WI38 (cell line): Measurements from ENCODE around the gene CABLES2.

Experiments used
- H3K4me3 ChIP-seq: 2 replicates; pipeline ENCODE4 v1.5.1; 2011; ENCODE audit warnings: low read depth, mild to moderate bottlenecking, control low read depth, low read length
- CTCF ChIP-seq: IDR thresholded peaks from 2 replicates; pipeline ENCODE4 v1.5.1; 2012; ENCODE audit warnings: low read depth, mild to moderate bottlenecking, control low read depth, low read length

CABLES2 gene

GRCh38 chr20:62361799-62362589 lies 45.1 kb downstream of the CABLES2 start:
- no peak for TF ChIP-seq CTCF
- H3K4me3 ChIP-seq = no peak overlapping the region

- no peak for TF ChIP-seq CTCF
- no peak overlapping the region for H3K4me3 ChIP-seq
Measured at GRCh38 chr20:62360854-62361798, 46.0 kb downstream of the CABLES2 start.

- TF ChIP-seq CTCF = no peak
- H3K4me3 ChIP-seq = no peak overlapping the region
Measured at GRCh38 chr20:62359491-62360121, 47.5 kb downstream of the CABLES2 start.

- no peak for TF ChIP-seq CTCF
- H3K4me3 ChIP-seq = no peak overlapping the region
Measured at GRCh38 chr20:62359043-62359490, 48.0 kb downstream of the CABLES2 start.

- H3K4me3 ChIP-seq = no peak overlapping the region
- no peak for TF ChIP-seq CTCF
Measured at GRCh38 chr20:62358171-62359042, 48.7 kb downstream of the CABLES2 start.

- no peak for TF ChIP-seq CTCF
- no peak overlapping the region for H3K4me3 ChIP-seq
Measured at GRCh38 chr20:62357681-62358080, 49.4 kb downstream of the CABLES2 start.
